Upper lobe of left lung (tissue), 4 donors: ENCODE data around the gene RYR3.

Experiments used
- CTCF ChIP-seq, 6 experiments: fragments of 450-650 bp in 4 of 6; fragments of 200-600 bp in 2 of 6; sonication (generic) in 2 of 6; IDR thresholded peaks; one replicate each; pipeline ENCODE4 v1.5.1; 2016 to 2019; ENCODE audit warnings: antibody characterized with exemption in 6 of 6
- EP300 ChIP-seq, 4 donors: sonication (generic); formaldehyde crosslinking; IDR thresholded peaks; one replicate each; pipeline ENCODE4 v1.5.1; 2017; ENCODE audit warnings: antibody characterized with exemption in 4 of 4, control low read depth in 2 of 4
- POLR2A ChIP-seq, 4 donors: fragments of 450-650 bp; IDR thresholded peaks; one replicate each; pipeline ENCODE4 v1.5.1; 2016 to 2017; ENCODE audit warnings: antibody characterized with exemption in 4 of 4, mild to moderate bottlenecking in 2 of 4

GRCh38 chr15:33454996-33455395 is 144.2 kb downstream of the RYR3 start:
- TF ChIP-seq CTCF (IDR thresholded peaks at IDR 0.05) (no peak), EP300 (IDR thresholded peaks at IDR 0.05) (no peak), POLR2A (IDR thresholded peaks at IDR 0.05) (no peak)
